MM.1S (cell line): ENCODE data around the gene ZMYM1.

Experiments
- DNase-seq: peaks from one replicate; pipeline ENCODE4 v3.0.0-alpha.2; 2015
- H2AFZ ChIP-seq: fragments of 300-600 bp; sonication (generic); 2 replicates; pipeline ENCODE4 v1.6.0; 2016; ENCODE audit warnings: antibody characterized with exemption, low read length
- H3F3A ChIP-seq: fragments of 300-600 bp; sonication (generic); 2 replicates; pipeline ENCODE4 v1.6.1; 2016; ENCODE audit warnings: mild to moderate bottlenecking, antibody characterized with exemption, low read length, moderate library complexity, mixed read lengths; ENCODE audit not compliant: insufficient read depth
- H3K27ac ChIP-seq: fragments of 300-600 bp; sonication (generic); 2 replicates; pipeline ENCODE4 v1.5.1; 2016; ENCODE audit warnings: mild to moderate bottlenecking, low read length
- H3K27me3 ChIP-seq: fragments of 300-600 bp; sonication (generic); replicated peaks from 2 replicates; pipeline ENCODE4 v1.6.0; 2016; ENCODE audit warnings: low read length; ENCODE audit not compliant: insufficient read depth
- H3K36me3 ChIP-seq: fragments of 300-600 bp; sonication (generic); replicated peaks from 2 replicates; pipeline ENCODE4 v1.6.1; 2016; ENCODE audit warnings: mild to moderate bottlenecking, low read length, mixed read lengths; ENCODE audit not compliant: insufficient read depth
- H3K4me1 ChIP-seq: fragments of 300-600 bp; sonication (generic); 2 replicates; pipeline ENCODE4 v1.6.1; 2016; ENCODE audit warnings: low read length, mixed read lengths
- H3K4me2 ChIP-seq: fragments of 300-600 bp; sonication (generic); 2 replicates; pipeline ENCODE4 v1.6.0; 2016; ENCODE audit warnings: low read depth, low read length
- H3K4me3 ChIP-seq: fragments of 300-600 bp; sonication (generic); 2 replicates; pipeline ENCODE4 v1.5.1; 2016; ENCODE audit warnings: low read length, mixed read lengths
- H3K79me2 ChIP-seq: fragments of 300-600 bp; sonication (generic); 2 replicates; pipeline ENCODE4 v1.6.1; 2016; ENCODE audit warnings: mixed run types, low read length, mixed read lengths
- H3K9ac ChIP-seq: fragments of 300-600 bp; sonication (generic); 2 replicates; pipeline ENCODE4 v1.6.1; 2016; ENCODE audit warnings: low read length, mixed read lengths
- H3K9me2 ChIP-seq: fragments of 300-600 bp; sonication (generic); replicated peaks from 2 replicates; pipeline ENCODE4 v1.6.1; 2016; ENCODE audit warnings: mild to moderate bottlenecking, low read length, mixed read lengths; ENCODE audit not compliant: insufficient read depth
- H3K9me3 ChIP-seq: fragments of 300-600 bp; sonication (generic); replicated peaks from 2 replicates; pipeline ENCODE4 v1.6.1; 2016; ENCODE audit warnings: mild to moderate bottlenecking, low read length, mixed read lengths; ENCODE audit not compliant: insufficient read depth
- H4K20me1 ChIP-seq: fragments of 300-600 bp; sonication (generic); 2 replicates; pipeline ENCODE4 v1.6.1; 2016; ENCODE audit warnings: mild to moderate bottlenecking, low read length, moderate library complexity, mixed read lengths; ENCODE audit not compliant: insufficient read depth
- EZH2 ChIP-seq: fragments of 300-600 bp; sonication (generic); optimal IDR thresholded peaks from 2 replicates; pipeline ENCODE3; 2017; ENCODE audit warnings: low read depth, mild to moderate bottlenecking, antibody characterized with exemption, low read length, mixed read lengths
- EZH2phosphoT487 ChIP-seq: fragments of 300-600 bp; sonication (generic); IDR thresholded peaks from 2 replicates; pipeline ENCODE4 v1.6.1; 2018; ENCODE audit warnings: antibody characterized with exemption, low read length
- TF ChIP-seq, protein P1 (sequence below): fragments of 300-600 bp; sonication (generic); IDR thresholded peaks from 2 replicates; pipeline ENCODE4 v1.5.1; 2016; ENCODE audit warnings: antibody characterized with exemption, low read length, mixed read lengths

Gene ZMYM1

DNA sequence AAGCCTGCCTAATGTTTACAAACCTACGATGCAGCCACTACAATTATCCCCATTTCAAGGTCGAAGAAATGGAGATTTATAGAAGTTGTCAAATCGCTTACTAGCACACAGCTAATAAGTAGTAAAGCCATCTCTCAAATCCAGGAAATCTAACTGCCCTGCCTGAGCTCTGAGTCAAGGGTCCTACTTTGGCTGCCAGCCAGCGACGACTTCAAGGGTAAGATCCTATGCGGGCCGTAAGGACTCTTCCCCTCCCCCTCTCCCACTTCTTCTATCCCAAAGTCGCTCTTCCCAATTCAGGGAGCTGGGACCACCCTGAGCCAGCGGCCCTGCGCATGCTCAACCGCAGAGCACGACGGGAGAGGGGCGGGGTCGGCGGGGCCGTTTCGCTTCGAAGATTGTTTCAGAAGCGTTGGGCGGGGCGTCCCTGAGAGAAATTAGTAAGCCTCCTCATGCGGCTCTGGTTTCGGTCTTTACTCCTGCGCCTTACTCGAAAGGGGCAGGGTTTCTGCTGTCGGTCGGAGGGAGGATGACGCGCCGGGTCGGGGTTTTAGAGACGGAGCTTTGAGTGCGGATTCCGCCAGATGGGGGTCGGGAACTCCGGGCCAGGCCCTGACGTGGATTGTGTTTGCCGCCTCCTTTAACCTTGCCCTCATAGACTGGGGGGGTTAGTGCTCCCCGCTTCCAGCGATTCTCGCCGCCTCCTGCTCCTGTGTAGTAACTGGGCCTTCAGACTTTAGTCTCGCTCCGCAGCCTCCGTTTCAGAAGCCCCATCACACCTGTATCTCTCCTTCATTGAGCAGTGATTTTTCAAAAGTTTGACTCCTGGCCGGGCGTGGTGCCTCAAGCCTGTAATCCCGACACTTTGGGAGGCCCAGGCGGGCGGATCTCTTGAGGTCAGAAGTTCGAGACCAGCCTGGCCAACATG, at the start of gene ZMYM1:
Gene ZMYM1 (plus strand): TSS at position 383 of the 928 bp plus-strand sequence. CDS start 14,603 bp downstream, outside the sequence.
- peaks cover 17% of the 10 kb centered on the region for H3F3A ChIP-seq
- peak within 1 kb of the TSS; percentile 72 for H3K4me2 ChIP-seq
- H3K9ac ChIP-seq = peak within 1 kb of the TSS; percentile 85
- no peaks in the 10 kb centered on the region for H3K4me1 ChIP-seq
- H2AFZ ChIP-seq = peak within 1 kb of the TSS; percentile 88
- no peaks in the 10 kb centered on the region for H4K20me1 ChIP-seq
- H3K79me2 ChIP-seq = no peaks in the 10 kb centered on the region
- no peaks in the 10 kb centered on the region for H3K36me3 ChIP-seq
- peak within 1 kb of the TSS; percentile 95 for H3K27ac ChIP-seq
- no peaks in the 10 kb centered on the region for H3K27me3 ChIP-seq
- TF ChIP-seq EZH2 = no peak
- TF ChIP-seq, protein P1, sequence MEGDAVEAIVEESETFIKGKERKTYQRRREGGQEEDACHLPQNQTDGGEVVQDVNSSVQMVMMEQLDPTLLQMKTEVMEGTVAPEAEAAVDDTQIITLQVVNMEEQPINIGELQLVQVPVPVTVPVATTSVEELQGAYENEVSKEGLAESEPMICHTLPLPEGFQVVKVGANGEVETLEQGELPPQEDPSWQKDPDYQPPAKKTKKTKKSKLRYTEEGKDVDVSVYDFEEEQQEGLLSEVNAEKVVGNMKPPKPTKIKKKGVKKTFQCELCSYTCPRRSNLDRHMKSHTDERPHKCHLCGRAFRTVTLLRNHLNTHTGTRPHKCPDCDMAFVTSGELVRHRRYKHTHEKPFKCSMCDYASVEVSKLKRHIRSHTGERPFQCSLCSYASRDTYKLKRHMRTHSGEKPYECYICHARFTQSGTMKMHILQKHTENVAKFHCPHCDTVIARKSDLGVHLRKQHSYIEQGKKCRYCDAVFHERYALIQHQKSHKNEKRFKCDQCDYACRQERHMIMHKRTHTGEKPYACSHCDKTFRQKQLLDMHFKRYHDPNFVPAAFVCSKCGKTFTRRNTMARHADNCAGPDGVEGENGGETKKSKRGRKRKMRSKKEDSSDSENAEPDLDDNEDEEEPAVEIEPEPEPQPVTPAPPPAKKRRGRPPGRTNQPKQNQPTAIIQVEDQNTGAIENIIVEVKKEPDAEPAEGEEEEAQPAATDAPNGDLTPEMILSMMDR = no peak
- TF ChIP-seq EZH2phosphoT487 = no peak
- H3K4me3 ChIP-seq = peak within 1 kb of the TSS; percentile 72
- no peaks in the 10 kb centered on the region for H3K9me2 ChIP-seq
- peak; percentile 93 for DNase-seq
- H3K9me3 ChIP-seq = no peaks in the 10 kb centered on the region

DNA sequence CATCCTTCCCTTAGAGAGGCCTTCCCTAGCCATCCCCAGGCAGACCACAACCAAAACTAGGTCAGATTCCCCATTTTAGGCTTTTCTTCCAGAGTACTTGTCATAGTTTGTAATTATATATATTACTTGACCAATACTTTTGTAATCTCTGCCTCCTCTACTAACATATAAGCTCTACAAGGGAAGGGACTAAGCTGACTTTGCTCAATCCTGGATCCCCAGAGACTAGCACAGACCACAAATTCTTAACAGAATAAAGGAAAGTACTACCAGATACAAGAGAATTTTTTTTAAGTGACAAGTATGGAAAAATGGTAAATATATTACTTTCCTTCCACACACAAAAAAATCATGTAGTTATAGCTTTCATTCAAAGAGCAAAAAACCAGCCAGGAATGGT, 49.4 kb upstream of the ZMYM1 start:
- H3K27me3 ChIP-seq = no peaks in the 10 kb centered on the region
- no peak overlapping the region for H2AFZ ChIP-seq
- no peaks in the 10 kb centered on the region for H3K9me3 ChIP-seq
- H3K4me1 ChIP-seq = no peaks in the 10 kb centered on the region; the same call in 1 of the 2 replicates
- H3K9me2 ChIP-seq = no peaks in the 10 kb centered on the region
- TF ChIP-seq EZH2 = no peak
- TF ChIP-seq, protein P1 = no peak
- TF ChIP-seq EZH2phosphoT487 = no peak
- no peaks in the 10 kb centered on the region for H3K36me3 ChIP-seq
- peaks cover 32% of the 10 kb centered on the region for H3K79me2 ChIP-seq
- peaks cover 5% of the 10 kb centered on the region for H3F3A ChIP-seq
- peak overlapping the region; percentile 70; the same call in 1 of the 2 replicates for H3K4me2 ChIP-seq
- no peak overlapping the region for H3K9ac ChIP-seq
- H3K4me3 ChIP-seq = no peak overlapping the region
- H4K20me1 ChIP-seq = no peaks in the 10 kb centered on the region
- no peak overlapping the region for H3K27ac ChIP-seq
- no peak for DNase-seq

DNA sequence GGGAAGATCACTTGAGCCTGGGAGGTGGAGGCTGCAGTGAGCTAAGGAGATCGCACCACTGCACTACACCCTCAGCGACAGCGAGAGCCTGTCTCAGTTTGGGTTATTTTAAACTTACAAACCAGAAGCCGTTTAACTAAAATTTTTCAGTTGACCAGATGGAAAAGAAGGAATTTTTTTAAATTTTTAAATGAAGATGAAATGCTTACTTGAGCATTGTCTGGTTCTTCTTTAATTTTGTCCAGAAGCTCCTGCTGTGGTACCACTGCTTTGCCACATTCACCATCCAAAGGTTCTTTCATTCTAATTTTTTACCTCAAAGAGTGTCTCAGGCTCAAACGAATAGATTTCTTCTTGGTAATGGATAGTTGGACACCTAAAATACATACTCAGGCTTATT, 48.8 kb upstream of the ZMYM1 start:
- Histone ChIP-seq H3K4me3 (peak overlapping the region; percentile 99), H3K36me3 (no peaks in the 10 kb centered on the region), H3F3A (peaks cover 5% of the 10 kb centered on the region), H3K9ac (peak overlapping the region; percentile 91; the same call in 1 of the 2 replicates), H3K4me1 (no peaks in the 10 kb centered on the region; the same call in 1 of the 2 replicates), H3K4me2 (peak overlapping the region; percentile 70), H3K27me3 (no peaks in the 10 kb centered on the region), H4K20me1 (no peaks in the 10 kb centered on the region), H3K9me2 (no peaks in the 10 kb centered on the region), H3K27ac (peak overlapping the region; percentile 85; the same call in 1 of the 2 replicates), H3K9me3 (no peaks in the 10 kb centered on the region), H3K79me2 (peaks cover 32% of the 10 kb centered on the region), H2AFZ (peak overlapping the region; percentile 99; the same call in 1 of the 2 replicates)
- TF ChIP-seq EZH2 = no peak
- TF ChIP-seq, protein P1 = no peak
- TF ChIP-seq EZH2phosphoT487 = no peak
- no peak for DNase-seq
